Endothelial cell of umbilical vein (primary cell): Measurements from ENCODE around the gene SYT14. TPM values are rescaled to one million over a fixed set of nuclear protein-coding genes. Genes with fewer than 3 reads are reported as not detected.

Experiments
- BruUV-seq: library from RNA; stranded (reverse); fragments of 400-500 nt; replicated peaks from 2 replicates; lab custom pipeline; 2021; lab: Mats Ljungman, UMichigan
- CTCF ChIA-PET: fragments of 300-600, 350-600 bp; sonication (Branson Sonifier 250); formaldehyde crosslinking; loops from one replicate; lab custom pipeline; 2021; ENCODE audit warnings: antibody characterized with exemption, inconsistent platforms; lab: Charles Lee
- POLR2A ChIA-PET: fragments of 300-600, 350-600 bp; sonication (Branson Sonifier 250); formaldehyde crosslinking; loops from one replicate; lab custom pipeline; 2021; ENCODE audit warnings: antibody characterized with exemption, inconsistent platforms; lab: Charles Lee
- DNase-seq: peaks from one replicate; pipeline ENCODE4 v3.0.0-alpha.2; 2011; ENCODE audit warnings: low read depth, low spot score
- FAIRE-seq: peaks from 2 replicates; lab custom pipeline; 2011; peaks lifted over from hg19 to GRCh38; lab: Jason Lieb, UNC
- H2AFZ ChIP-seq: 2 replicates; pipeline ENCODE4 v1.6.0; 2012; ENCODE audit warnings: low read depth, low read length, control low read depth, inconsistent platforms
- H3K27ac ChIP-seq: 2 replicates; pipeline ENCODE4 v1.5.1; 2011; ENCODE audit warnings: low read depth, mild to moderate bottlenecking, control low read depth, low read length, moderate library complexity; ENCODE audit not compliant: insufficient read depth
- H3K27me3 ChIP-seq, 2 experiments: 2 replicates each; pipeline versions ENCODE4 v1.6.0 to v1.6.1; 2011; ENCODE audit warnings: low read length in 2 of 2, mixed read lengths in 1 of 2; ENCODE audit not compliant: control insufficient read depth in 2 of 2, insufficient read depth in 2 of 2
- H3K36me3 ChIP-seq, 2 experiments: 2 replicates in 1 of 2; 3 replicates in 1 of 2; pipeline ENCODE4 v1.5.1; 2011; ENCODE audit warnings: low read length in 2 of 2, mild to moderate bottlenecking in 1 of 2, moderate library complexity in 1 of 2; ENCODE audit not compliant: control insufficient read depth in 2 of 2, insufficient read depth in 2 of 2; ENCODE audit errors: extremely low read depth in 1 of 2
- H3K4me1 ChIP-seq: 3 replicates; pipeline ENCODE4 v1.5.1; 2011; ENCODE audit warnings: mild to moderate bottlenecking, low read length; ENCODE audit not compliant: control insufficient read depth, insufficient read depth; ENCODE audit errors: extremely low read depth
- H3K4me2 ChIP-seq: 2 replicates; pipeline ENCODE4 v1.6.1; 2011; ENCODE audit warnings: low read length, control low read depth, mixed read lengths; ENCODE audit not compliant: insufficient read depth
- H3K4me3 ChIP-seq, 3 experiments: fragments of 200-600 bp in 1 of 3; sonication (generic), shearing (Covaris generic) in 1 of 3; replicated peaks in 1 of 3; 2 replicates each; pipeline ENCODE4 v1.5.1; 2011 to 2016; ENCODE audit warnings: control low read depth in 3 of 3, low read length in 3 of 3, mild to moderate bottlenecking in 2 of 3, inconsistent platforms in 1 of 3, low read depth in 1 of 3, moderate library complexity in 1 of 3; ENCODE audit not compliant: insufficient read depth in 1 of 3
- H3K79me2 ChIP-seq: 2 replicates; pipeline ENCODE4 v1.6.0; 2012; ENCODE audit warnings: low read length, inconsistent platforms; ENCODE audit not compliant: control insufficient read depth, insufficient read depth
- H3K9ac ChIP-seq: replicated peaks from 2 replicates; pipeline ENCODE3; 2011; ENCODE audit warnings: low read length, control low read depth; ENCODE audit not compliant: insufficient read depth; ENCODE audit errors: extremely low read depth
- H3K9me1 ChIP-seq: replicated peaks from 3 replicates; pipeline ENCODE4 v1.6.0; 2011; ENCODE audit warnings: mild to moderate bottlenecking, low read length; ENCODE audit not compliant: control insufficient read depth, insufficient read depth; ENCODE audit errors: extremely low read depth
- H3K9me3 ChIP-seq: replicated peaks from 2 replicates; pipeline ENCODE4 v1.5.1; 2012; ENCODE audit warnings: low read length, inconsistent platforms; ENCODE audit not compliant: control insufficient read depth, insufficient read depth
- H4K20me1 ChIP-seq: replicated peaks from 2 replicates; pipeline ENCODE3; 2011; ENCODE audit warnings: mild to moderate bottlenecking, low read length; ENCODE audit not compliant: control insufficient read depth, insufficient read depth; ENCODE audit errors: extremely low read depth
- EZH2 ChIP-seq: IDR thresholded peaks from 2 replicates; pipeline ENCODE4 v1.6.1; 2012; ENCODE audit warnings: borderline replicate concordance, low read depth, mild to moderate bottlenecking, moderate library complexity, low read length, inconsistent platforms; ENCODE audit not compliant: severe bottlenecking
- FOS ChIP-seq: IDR thresholded peaks from 2 replicates; pipeline ENCODE4 v1.6.1; 2011; ENCODE audit warnings: mild to moderate bottlenecking, low read length, moderate library complexity, borderline replicate concordance; ENCODE audit not compliant: insufficient read depth
- GATA2 ChIP-seq: IDR thresholded peaks from 2 replicates; pipeline ENCODE4 v1.7.0; 2011; ENCODE audit warnings: low read depth, mild to moderate bottlenecking, moderate library complexity, mixed read lengths, low read length; ENCODE audit not compliant: insufficient read length, insufficient read depth
- JUN ChIP-seq: IDR thresholded peaks from 2 replicates; pipeline ENCODE4 v1.6.1; 2011; ENCODE audit warnings: borderline replicate concordance, low read depth; ENCODE audit not compliant: insufficient read length, insufficient read depth
- MYC ChIP-seq: IDR thresholded peaks from one replicate; pipeline ENCODE4 v1.6.1; 2011; ENCODE audit warnings: mild to moderate bottlenecking, low read depth, low read length
- POLR2A ChIP-seq: IDR thresholded peaks from 2 replicates; pipeline ENCODE4 v1.6.1; 2012; ENCODE audit warnings: low read depth, mild to moderate bottlenecking, control low read depth, low read length
- POLR2AphosphoS5 ChIP-seq: IDR thresholded peaks from 2 replicates; pipeline ENCODE4 v1.6.1; 2012; ENCODE audit warnings: low read depth, mild to moderate bottlenecking, control low read depth, low read length, moderate library complexity; ENCODE audit not compliant: insufficient read depth
- dilution Hi-C: fragments of 300-500 bp; cut with MboI; formaldehyde crosslinking; loops from one replicate; pipeline ENCODE4 v1.15.0; 2019; ENCODE audit warnings: low sequenced_read_pairs; ENCODE audit not compliant: extremely low pct_ligation_motif_present
- intact Hi-C: fragments of 100-400 bp; cut with micrococcal nuclease; formaldehyde crosslinking; loops from one replicate; pipeline ENCODE4 v1.10.0; 2022
- polyA plus RNA-seq, 4 experiments: library from polyadenylated mRNA; depleted of rRNA in 3 of 4; stranded (reverse) in 3 of 4; unstranded in 1 of 4; fragments of >200 nt; gene quantifications; 2 replicates each; pipeline versions ENCODE4 v1.2.1 to v1.2.3, GENCODE V29; 2011 to 2012; ENCODE audit warnings: missing spikeins in 1 of 4
- total RNA-seq: library from RNA; stranded (reverse); gene quantifications from 2 replicates; pipeline ENCODE4 v1.2.3, GENCODE V29; 2021
- TF ChIP-seq, protein P1 (sequence below), 2 donors: IDR thresholded peaks; 1 replicate in 1 of 2; 2 replicates in 1 of 2; pipeline ENCODE4 v1.5.1; 2011; ENCODE audit warnings: low read length in 2 of 2, mild to moderate bottlenecking in 2 of 2, moderate library complexity in 2 of 2, control low read depth in 1 of 2, inconsistent platforms in 1 of 2, low read depth in 1 of 2; ENCODE audit not compliant: insufficient read depth in 1 of 2; ENCODE audit errors: extremely low read depth in 1 of 2
- TF ChIP-seq, protein P2 (sequence below): IDR thresholded peaks from 2 replicates; pipeline ENCODE4 v1.6.1; 2011; ENCODE audit not compliant: insufficient read depth, insufficient read length

The SYT14 gene
- total and polyA plus RNA-seq, 2 donors (not counting 3 experiments of a cell fraction or from before 2014, with no cell fraction given) = 0.08 to 0.18 TPM

DNA sequence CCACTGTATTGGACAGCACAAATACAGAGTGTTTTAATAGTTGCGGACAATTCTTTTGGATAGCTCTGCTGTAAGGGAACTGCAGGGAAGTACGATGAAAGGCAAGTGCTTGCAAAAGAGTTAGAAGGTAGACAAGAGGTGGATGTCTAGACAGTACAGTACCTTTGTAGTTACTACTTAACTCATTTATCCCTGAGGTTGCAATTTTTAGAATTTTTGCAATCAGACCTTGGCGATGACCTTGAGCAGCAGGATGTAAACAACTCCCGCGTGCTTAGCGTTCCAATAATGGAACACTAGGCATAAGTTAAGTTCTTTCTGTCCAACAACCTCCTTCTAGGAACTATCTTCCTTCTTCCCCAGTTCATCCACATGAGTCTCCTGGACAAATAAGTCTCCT is 1.9 kb upstream of the SYT14 start:
- POLR2A ChIA-PET = no interaction called here
- Histone ChIP-seq H3K27me3 (peaks cover 11 to 34% of the 10 kb centered on the region in 2 experiments), H3K4me2 (no peak overlapping the region), H4K20me1 (no peaks in the 10 kb centered on the region), H3K4me1 (peaks cover 4% of the 10 kb centered on the region), H2AFZ (no peak overlapping the region), H3K4me3 (no peak overlapping the region), H3K9me3 (no peaks in the 10 kb centered on the region), H3K9ac (no peak overlapping the region), H3K27ac (no peak overlapping the region), H3K9me1 (no peaks in the 10 kb centered on the region), H3K36me3 (no peaks in the 10 kb centered on the region), H3K79me2 (no peaks in the 10 kb centered on the region)
- intact Hi-C loops (loop anchor here (5.0 kb wide), 2 partner anchors 54 to 74 kb away; no protein-coding TSS in a partner anchor), dilution Hi-C loops (no loop called here)
- BruUV-seq = no TSS peak
- FAIRE-seq = no peak
- CTCF ChIA-PET = interaction anchor here (1.4 kb wide), 1 partner anchor 76 kb away, joined by 4 read pairs; no protein-coding TSS in a partner anchor
- TF ChIP-seq, protein P1, sequence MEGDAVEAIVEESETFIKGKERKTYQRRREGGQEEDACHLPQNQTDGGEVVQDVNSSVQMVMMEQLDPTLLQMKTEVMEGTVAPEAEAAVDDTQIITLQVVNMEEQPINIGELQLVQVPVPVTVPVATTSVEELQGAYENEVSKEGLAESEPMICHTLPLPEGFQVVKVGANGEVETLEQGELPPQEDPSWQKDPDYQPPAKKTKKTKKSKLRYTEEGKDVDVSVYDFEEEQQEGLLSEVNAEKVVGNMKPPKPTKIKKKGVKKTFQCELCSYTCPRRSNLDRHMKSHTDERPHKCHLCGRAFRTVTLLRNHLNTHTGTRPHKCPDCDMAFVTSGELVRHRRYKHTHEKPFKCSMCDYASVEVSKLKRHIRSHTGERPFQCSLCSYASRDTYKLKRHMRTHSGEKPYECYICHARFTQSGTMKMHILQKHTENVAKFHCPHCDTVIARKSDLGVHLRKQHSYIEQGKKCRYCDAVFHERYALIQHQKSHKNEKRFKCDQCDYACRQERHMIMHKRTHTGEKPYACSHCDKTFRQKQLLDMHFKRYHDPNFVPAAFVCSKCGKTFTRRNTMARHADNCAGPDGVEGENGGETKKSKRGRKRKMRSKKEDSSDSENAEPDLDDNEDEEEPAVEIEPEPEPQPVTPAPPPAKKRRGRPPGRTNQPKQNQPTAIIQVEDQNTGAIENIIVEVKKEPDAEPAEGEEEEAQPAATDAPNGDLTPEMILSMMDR (IDR thresholded peaks at IDR 0.05; ENCODE audit: extremely low read depth in 1 of 2, insufficient read depth in 1 of 2, low read depth in 1 of 2, low read length in 2 of 2) = no peak
- TF ChIP-seq POLR2A = no peak
- no peak for TF ChIP-seq EZH2
- no peak for TF ChIP-seq MYC
- TF ChIP-seq, protein P2, sequence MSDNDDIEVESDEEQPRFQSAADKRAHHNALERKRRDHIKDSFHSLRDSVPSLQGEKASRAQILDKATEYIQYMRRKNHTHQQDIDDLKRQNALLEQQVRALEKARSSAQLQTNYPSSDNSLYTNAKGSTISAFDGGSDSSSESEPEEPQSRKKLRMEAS = no peak
- TF ChIP-seq FOS = no peak
- TF ChIP-seq GATA2 = no peak
- no peak for TF ChIP-seq POLR2AphosphoS5
- TF ChIP-seq JUN = no peak
- DNase-seq = no peak
